ENCODE data around the gene BRCC3.
A peak's percentile ranks its signal among the peaks of the same experiment; 100 is the strongest.

BRCC3 gene

DNA sequence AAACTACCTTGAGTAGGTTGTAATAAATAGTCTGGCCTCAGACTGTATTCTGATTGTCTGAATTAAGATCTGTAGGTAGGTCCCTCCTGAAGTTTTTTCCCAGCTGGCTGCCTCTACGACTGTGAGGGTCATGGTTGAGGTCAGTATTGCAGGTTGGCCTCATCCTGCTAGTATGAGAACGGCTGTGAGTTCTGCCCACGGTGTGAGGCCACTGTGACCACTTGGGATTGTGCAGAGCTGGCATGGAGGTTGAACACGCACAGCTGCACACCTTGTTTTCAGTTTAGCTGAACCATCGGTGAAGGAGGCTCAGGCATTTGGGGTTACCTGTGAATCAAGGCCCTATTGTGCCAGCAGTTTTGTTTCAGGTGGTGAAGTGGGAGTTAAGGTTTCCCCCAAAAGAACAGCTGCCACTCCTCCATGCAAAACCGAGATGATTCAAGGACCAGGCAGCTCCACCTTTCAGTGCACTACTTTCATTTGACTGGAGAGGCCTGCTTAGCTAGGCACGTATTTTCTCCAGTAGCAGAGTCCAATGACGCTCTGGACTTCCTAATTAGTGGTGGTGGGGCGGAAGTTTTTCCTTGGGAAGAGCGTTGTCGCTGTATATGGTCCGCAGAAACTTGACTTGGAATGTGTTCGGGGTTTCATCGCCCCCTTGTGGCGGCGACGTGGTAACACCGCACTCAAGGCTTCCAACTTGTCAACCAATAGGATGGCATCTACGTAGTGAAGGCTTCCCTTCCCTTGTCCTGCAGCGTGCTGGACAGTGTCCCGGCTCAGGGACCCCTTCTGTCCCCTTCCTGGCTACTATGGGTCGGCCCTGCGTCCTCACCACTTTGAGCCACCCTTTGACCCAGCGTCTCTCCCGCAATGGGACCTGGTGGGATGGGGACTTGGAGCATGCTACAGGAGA, 14.2 kb upstream of the BRCC3 start:
- DNase-seq (ENCODE audit: low read depth), result peak; percentile 14

GRCh38 chrX:155061760-155062159, 9.5 kb upstream of the BRCC3 start:
- no peak for DNase-seq (ENCODE audit: low read depth)

DNA sequence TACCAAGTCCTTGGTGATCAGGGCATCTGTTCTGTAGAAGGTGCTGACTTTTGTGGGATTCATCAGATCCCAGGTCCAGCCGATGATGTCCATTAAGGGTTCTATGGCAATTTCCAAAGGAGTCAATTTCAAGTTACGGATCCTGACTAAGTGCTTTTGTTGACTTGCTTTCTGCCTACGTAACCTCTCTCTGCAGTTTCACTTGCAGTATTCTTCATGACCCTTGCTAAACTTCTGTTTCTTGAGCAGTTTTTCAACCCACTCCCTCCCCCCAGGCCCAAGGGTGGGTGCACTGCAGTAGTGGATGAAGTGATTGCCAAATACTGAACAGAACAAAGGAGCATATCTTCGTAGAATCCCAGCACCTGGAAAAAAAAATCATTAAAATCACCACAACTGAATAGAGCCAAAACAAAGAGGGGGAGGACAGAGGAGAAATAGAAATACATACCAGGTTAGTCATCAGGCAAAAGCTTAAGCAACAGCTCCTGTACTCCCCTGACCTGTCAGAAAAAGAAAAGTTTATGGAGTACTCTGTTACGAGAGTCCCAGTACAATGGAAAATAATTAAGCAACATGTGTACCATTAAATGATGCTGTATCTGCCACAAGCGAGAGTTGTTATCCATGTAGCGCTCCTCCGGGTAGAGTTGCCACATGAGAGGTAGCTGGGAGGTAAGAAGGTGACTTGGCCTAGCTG, 6.1 kb upstream of the BRCC3 start:
- no peak for DNase-seq (ENCODE audit: low read depth)

- DNase-seq (ENCODE audit: low read depth), result no peak
Observed at GRCh38 chrX:155068165-155068564, 3.1 kb upstream of the BRCC3 start.

- DNase-seq (ENCODE audit: low read depth), result no peak
Observed at GRCh38 chrX:155069414-155069813, 1.9 kb upstream of the BRCC3 start.

DNA sequence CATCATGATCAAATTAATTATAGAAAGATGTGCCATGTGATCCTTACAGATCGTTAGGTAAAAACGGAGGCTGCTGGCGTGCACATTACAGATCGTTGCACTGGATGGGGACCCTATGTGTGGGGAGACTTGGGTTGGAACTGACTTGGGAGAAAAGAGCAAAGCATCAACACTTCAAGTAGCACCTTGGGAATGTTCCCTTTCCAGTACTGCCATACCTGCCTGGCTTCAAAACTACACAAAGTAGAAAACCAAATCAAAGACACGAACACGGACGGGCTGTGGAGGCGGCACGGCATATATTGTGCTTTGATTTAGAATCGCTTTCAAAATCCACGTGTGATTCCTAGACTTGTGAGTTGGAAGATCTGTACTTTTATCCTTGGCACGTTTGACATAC, 1.3 kb upstream of the BRCC3 start:
- DNase-seq (ENCODE audit: low read depth), result no peak

DNA sequence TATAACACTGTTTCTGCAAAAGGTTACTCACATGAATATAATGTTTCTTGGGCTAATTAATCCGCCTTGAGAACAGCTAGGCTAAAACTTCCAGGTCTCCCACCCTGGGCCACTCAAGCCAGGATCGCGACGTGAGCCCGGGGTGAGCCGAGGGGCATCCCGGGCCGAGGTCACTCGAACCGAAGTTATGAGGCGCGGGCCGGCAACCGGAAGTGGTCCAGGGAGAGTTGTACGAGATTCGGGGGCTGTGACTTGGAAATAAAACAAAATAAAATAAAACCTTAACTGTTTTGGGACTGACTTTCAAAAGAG, 689 bp upstream of the BRCC3 start:
- DNase-seq (ENCODE audit: low read depth), result no peak

GRCh38 chrX:155071694-155072280, 479 bp downstream of the BRCC3 start:
- DNase-seq (ENCODE audit: low read depth), result no peak

DNA sequence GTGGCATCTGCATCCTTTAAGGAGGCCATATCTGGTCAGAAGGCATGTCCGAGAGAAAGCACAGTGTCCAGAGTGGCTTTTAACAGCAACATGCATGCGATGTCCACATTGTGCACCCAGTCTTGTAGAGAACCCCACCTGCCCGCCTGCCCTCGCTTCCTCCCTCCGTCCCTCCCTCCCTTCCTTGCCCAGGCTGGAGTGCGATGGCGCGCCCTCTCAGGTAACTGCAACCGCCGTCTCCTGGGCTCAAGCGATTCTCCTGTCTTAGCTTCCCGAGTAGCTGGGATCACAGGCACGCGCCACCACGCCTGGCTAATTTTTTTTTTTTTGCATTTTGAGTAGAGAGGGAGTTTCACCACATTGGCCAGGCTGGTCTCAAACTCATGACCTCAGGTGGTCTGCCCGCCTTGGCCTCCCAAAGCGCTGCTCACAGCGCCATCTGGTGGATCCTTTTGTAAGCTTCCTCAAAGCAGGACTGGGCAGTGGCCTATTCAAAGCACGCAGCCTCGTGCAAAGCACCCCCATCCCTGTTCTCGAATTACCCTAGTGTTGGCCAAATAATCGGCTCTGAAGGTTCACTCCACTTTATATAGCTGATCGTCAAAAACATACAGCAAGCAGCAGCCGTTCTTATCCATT, 15.0 kb downstream of the BRCC3 start:
- DNase-seq (ENCODE audit: low read depth), result no peak

DNA sequence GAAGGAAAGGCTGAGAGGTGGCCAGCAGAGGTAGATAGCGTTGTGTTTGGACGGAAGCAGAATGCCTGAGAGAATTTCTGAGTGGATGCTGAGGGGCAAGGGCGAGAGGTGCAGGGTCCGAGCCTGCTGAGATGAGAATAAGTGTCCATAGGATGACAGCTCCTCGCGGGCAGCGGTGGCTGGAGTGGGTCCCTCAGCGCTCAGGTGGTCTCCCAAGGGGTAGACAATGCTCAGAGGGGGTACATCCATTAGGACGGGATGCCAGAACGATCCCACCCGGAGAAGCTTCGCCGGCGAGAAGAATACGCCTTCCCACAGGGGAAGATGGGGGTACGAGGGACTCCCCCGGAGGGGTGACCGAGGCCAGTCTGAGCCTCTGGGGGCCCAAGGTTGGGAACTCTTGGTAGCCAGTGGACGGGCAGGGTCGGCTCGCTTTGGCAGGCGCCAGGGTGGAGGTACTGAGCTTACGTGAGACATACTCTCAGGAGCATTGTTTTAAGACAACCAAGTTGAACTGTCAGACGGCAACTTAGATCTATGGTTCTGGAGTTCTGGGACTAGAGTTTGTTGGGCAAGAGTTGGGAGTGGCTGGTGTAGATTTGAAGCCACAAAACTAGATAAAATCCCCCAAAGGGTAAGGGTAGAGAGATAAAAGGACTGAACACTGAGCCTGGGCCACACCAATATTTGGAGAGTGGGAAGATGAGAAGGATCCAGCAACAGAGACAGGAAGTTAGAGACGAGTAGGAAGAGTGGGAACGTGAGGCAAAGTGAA, 15.8 kb downstream of the BRCC3 start:
- DNase-seq (ENCODE audit: low read depth), result no peak

GRCh38 chrX:155094468-155095061, 23.3 kb downstream of the BRCC3 start:
- peak; percentile 6 for DNase-seq (ENCODE audit: low read depth)

- DNase-seq (ENCODE audit: low read depth), result no peak
Observed at GRCh38 chrX:155105919-155106318, 34.6 kb downstream of the BRCC3 start.

DNA sequence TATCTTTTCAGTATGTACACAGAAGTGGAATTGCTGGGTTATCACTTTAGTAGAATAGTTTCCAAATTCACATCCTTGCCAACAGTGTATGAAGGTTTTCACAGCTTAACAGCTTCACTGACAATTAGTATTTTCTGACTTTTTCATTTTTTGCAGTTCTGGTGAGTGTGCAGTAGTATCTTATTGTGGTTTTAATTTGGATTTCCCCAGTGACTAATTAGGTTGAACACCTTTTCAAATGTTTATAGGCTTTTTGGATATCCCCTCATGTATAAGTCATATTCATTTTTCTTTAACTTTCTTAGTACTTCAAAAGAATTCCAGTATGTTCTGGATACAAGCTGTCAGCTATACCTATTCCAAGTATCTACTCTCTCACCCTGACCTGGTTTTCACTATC, 37.1 kb downstream of the BRCC3 start:
- no peak for DNase-seq (ENCODE audit: low read depth)

- no peak for DNase-seq (ENCODE audit: low read depth)
Observed at GRCh38 chrX:155112171-155112570, 40.9 kb downstream of the BRCC3 start.

GRCh38 chrX:155113097-155113496, 41.8 kb downstream of the BRCC3 start:
- no peak for DNase-seq (ENCODE audit: low read depth)

- no peak for DNase-seq (ENCODE audit: low read depth)
Observed at GRCh38 chrX:155115174-155115819, 44.0 kb downstream of the BRCC3 start.

GRCh38 chrX:155127465-155127864, 56.2 kb downstream of the BRCC3 start:
- no peak for DNase-seq (ENCODE audit: low read depth)

DNA sequence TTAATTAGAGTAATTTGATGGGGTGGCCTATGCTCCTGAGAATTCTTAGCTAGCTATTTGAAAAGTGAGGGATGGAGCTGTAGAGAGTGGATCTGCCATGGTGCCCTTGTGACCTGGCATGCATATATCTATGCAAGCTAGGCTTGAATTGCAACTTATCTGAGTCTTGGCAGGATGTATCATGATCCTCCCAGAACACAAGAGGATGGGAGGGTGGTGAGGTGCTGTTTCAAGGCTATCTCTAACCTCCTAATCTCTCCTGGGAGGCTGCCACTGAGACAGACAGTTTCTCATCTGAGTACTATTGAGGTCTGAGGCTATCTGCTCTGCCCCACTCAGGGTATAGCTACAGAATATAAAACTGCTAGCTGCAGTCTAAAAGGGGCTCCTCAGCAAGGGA, 56.6 kb downstream of the BRCC3 start:
- no peak for DNase-seq (ENCODE audit: low read depth)

DNA sequence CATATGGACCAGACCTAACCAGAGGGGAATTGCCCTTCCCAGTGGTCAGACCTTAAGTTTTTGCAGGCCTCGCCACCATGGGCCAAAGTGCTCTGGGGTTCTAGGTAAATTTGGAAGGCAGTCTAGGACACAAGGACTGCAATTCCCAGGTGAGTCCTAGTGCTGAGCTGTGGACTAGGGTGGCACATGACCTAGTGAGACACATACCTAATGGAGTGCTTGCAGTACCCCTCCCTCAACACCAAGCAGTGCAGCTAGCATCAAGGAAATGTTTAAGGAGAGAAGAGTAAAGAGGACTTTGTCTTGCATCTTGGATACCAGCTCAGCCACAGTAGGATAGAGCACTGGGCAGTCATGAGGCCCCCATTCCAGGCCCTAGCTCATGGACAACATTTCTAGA, 60.8 kb downstream of the BRCC3 start:
- DNase-seq (ENCODE audit: low read depth), result no peak

DNA sequence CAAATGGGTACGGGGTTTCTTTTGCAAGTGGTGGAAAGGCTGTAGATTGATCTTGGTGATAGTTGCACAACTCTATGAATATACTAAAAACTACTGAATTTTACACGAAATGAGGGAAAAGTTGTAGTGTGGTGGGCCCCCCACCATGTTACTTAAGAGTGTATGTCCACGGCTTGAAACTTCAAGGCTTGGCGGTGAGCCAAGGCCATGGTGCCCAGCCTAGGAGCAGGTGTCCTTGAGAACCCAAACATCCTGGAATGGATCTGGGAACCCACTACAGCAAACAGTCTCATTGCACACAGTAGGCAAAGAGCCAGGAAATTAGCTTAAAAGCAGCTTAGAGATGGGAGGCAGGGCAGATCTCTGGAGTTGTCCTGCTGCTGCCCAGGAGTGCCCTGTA, 62.9 kb downstream of the BRCC3 start:
- no peak for DNase-seq (ENCODE audit: low read depth)

- no peak for DNase-seq (ENCODE audit: low read depth)
Observed at GRCh38 chrX:155143959-155144548, 72.7 kb downstream of the BRCC3 start.
